Measurements from ENCODE around the gene TTYH3. TPM values are rescaled to one million over a fixed set of nuclear protein-coding genes. Genes with fewer than 3 reads are reported as not detected.
A peak's percentile ranks its signal among the peaks of the same experiment; 100 is the strongest.
"Not testable (repeated sequence)": the region's sequence is repeated elsewhere in the genome, so short reads cannot be mapped to it uniquely, and the experiment has no call there.

Gene TTYH3
- total and polyA plus RNA-seq, 9 donors, result 5.6 to 34.4 (median 22.0) TPM

DNA sequence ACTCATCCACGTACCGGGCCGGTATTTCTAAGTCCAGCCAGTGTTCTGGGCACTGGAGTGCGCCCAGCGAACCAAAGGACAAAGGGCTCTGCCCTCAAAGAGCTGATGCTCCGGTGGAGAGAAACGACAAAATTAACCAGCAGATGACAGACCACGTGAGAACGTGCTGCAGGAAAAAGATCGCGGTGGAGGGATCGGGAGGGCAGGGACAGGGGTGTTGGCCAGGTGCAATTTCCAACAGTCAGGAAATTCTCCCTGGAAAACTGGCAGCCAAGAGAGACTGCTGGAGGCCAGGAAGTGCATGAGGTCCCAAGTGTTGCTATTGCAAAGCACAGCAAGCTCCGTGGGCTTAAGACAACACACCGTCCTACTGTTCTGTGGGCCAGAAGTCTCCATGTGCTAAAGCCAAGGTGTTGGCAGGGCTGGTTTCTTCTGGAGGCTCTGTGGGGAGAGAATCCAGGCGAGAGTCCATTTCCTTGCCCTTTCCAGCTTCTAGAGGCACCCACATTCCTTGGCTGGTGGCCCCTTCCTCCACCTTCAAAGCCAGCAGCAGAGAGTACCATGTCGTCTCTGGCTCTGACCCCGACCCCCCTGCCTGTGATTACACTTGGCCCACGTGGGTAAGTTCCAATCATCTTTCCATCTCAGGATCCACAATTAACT lies 34.9 kb downstream of the TTYH3 start:
- no peaks in the 10 kb centered on the region for H3K36me3 ChIP-seq
- H3K27ac ChIP-seq, result no peak overlapping the region
- no peak overlapping the region for H3K4me3 ChIP-seq
- no peaks in the 10 kb centered on the region for H3K27me3 ChIP-seq
- H3K4me1 ChIP-seq (ENCODE audit: insufficient read depth), result peaks cover 12% of the 10 kb centered on the region
- H3K9me3 ChIP-seq, result no peaks in the 10 kb centered on the region
- no peak for DNase-seq
- intact Hi-C loops (cut with DNase I), result no loop called here
- 54 to 71% (median 58%) methylated on average over 17 to 18 of the region's 18 CpGs for WGBS, 3 donors
- no peak for TF ChIP-seq EP300 (IDR thresholded peaks at IDR 0.05)

GRCh38 chr7:2667843-2668242 lies 36.1 kb downstream of the TTYH3 start:
- DNase-seq, result no peak
- Histone ChIP-seq H3K4me1 (ENCODE audit: insufficient read depth) (peaks cover 9% of the 10 kb centered on the region), H3K36me3 (no peaks in the 10 kb centered on the region), H3K9me3 (no peaks in the 10 kb centered on the region), H3K4me3 (no peak overlapping the region), H3K27ac (no peak overlapping the region), H3K27me3 (no peaks in the 10 kb centered on the region)
- WGBS, 3 donors, result 57 to 76% (median 75%) methylated on average over 7 of the region's 7 CpGs
- intact Hi-C loops (cut with DNase I), result no loop called here
- TF ChIP-seq POLR2A (IDR thresholded peaks at IDR 0.05) (no peak), CTCF (IDR thresholded peaks at IDR 0.05) (no peak), EP300 (IDR thresholded peaks at IDR 0.05) (no peak)

GRCh38 chr7:2668401-2668800 lies 36.6 kb downstream of the TTYH3 start:
- Histone ChIP-seq H3K4me3 (no peak overlapping the region), H3K27me3 (no peaks in the 10 kb centered on the region), H3K36me3 (no peaks in the 10 kb centered on the region), H3K9me3 (no peaks in the 10 kb centered on the region), H3K27ac (no peak overlapping the region), H3K4me1 (ENCODE audit: insufficient read depth) (peaks cover 5% of the 10 kb centered on the region)
- peak in 1 of 5 donors; percentile 44 for DNase-seq
- WGBS, 3 donors, result 24 to 37% (median 28%) methylated on average over 6 of the region's 6 CpGs
- intact Hi-C loops (cut with DNase I), result no loop called here
- TF ChIP-seq POLR2A (IDR thresholded peaks at IDR 0.05), result no peak
- no peak for TF ChIP-seq CTCF (IDR thresholded peaks at IDR 0.05)
- TF ChIP-seq EP300 (IDR thresholded peaks at IDR 0.05), result no peak

DNA sequence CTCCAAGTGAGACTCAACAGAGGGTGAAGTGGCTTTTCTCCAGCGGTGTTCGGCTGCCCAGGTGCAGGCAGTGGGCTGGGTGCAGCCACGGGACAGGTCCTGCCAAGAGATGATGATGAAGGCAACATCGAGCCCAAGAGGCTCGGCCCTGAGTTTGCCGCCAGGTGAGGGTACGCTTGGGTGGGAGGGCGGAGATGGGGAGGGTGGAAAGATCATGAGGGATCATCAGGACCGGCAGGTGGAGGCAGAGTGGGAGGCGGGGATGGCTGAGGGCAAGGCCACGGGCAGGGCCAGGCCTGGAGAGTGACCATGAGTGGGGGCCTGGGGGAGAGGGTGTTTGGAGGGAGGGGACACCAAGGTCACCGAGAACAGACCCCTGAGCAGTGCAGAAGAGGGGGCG lies 38.4 kb downstream of the TTYH3 start:
- H3K4me1 ChIP-seq (ENCODE audit: insufficient read depth), result no peaks in the 10 kb centered on the region
- H3K27me3 ChIP-seq, result no peaks in the 10 kb centered on the region
- TF ChIP-seq EP300 (IDR thresholded peaks at IDR 0.05) (no peak), CTCF (IDR thresholded peaks at IDR 0.05) (no peak), POLR2A (IDR thresholded peaks at IDR 0.05) (no peak)
- H3K9me3 ChIP-seq, result no peaks in the 10 kb centered on the region
- no peak overlapping the region for H3K27ac ChIP-seq
- WGBS, 3 donors, result 59 to 64% (median 62%) methylated on average over 13 of the region's 13 CpGs
- H3K4me3 ChIP-seq, result no peak overlapping the region
- no peak for DNase-seq
- intact Hi-C loops (cut with DNase I), result no loop called here
- no peaks in the 10 kb centered on the region for H3K36me3 ChIP-seq

DNA sequence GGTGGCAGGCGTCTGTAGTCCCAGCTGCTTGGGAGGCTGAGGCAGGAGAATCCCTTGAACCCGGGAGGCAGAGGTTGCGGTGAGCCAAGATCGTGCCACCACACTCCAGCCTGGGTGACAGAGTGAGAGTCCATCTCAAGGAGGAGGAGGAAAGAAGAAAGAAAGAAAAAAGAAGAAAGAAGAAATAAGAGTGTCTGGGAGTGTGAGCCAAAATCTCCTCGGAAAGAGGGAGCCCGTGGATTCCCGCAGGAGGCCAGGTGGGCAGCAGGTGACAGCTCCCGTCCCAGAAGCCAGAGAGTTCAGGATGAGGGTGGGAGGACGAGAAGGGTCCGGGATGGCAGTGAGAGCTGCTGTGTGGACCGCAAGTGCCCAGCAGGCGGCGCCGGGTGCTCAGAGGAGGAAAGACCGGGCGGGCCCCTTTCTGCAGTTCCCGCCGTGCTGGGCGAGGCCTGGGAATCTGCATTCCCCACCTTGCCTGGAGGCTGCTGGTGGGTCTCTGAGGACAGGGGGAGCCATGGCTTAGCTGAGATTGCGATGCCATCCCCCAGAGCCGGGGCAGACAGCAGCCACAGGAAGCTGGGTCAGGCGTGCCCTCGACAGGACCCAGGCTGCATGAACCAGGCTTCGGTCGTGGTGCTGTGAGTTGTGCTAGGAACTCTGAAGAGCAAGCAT lies 39.1 kb downstream of the TTYH3 start:
- no peak overlapping the region for H3K4me3 ChIP-seq
- DNase-seq, result peak; percentile 47 to 82 (median 75)
- no peaks in the 10 kb centered on the region for H3K36me3 ChIP-seq
- H3K27me3 ChIP-seq, result no peaks in the 10 kb centered on the region
- no peak overlapping the region for H3K27ac ChIP-seq
- WGBS, 3 donors, result 16 to 19% (median 17%) methylated on average over 23 to 25 of the region's 25 CpGs
- intact Hi-C loops (cut with DNase I), result no loop called here
- H3K4me1 ChIP-seq (ENCODE audit: insufficient read depth), result no peaks in the 10 kb centered on the region
- no peaks in the 10 kb centered on the region for H3K9me3 ChIP-seq
- TF ChIP-seq CTCF (IDR thresholded peaks at IDR 0.05), result peak; percentile 61 to 74 (median 65)
- TF ChIP-seq POLR2A (IDR thresholded peaks at IDR 0.05), result no peak

- intact Hi-C loops (cut with DNase I); H3K4me1 ChIP-seq (ENCODE audit: insufficient read depth); H3K9me3 ChIP-seq; H3K27ac ChIP-seq; H3K36me3 ChIP-seq; DNase-seq; H3K27me3 ChIP-seq; H3K4me3 ChIP-seq: not testable (repeated sequence)
- WGBS, 3 donors, result 71 to 78% (median 78%) methylated on average over 6 of the region's 6 CpGs
Observed at GRCh38 chr7:2673214-2673613, 41.4 kb downstream of the TTYH3 start.

Measured in ovary (tissue), 9 donors.